Kidney (tissue), 14 donors: ENCODE results near the gene HIP1R. TPM values are rescaled to one million over a fixed set of nuclear protein-coding genes. Genes with fewer than 3 reads are reported as not detected.

Experiments
- DNase-seq, 5 donors: peaks; one replicate each; pipeline ENCODE4 v3.0.0-alpha.2; 2013 to 2020
- FAIRE-seq: peaks from 2 replicates; lab custom pipeline; 2012; peaks lifted over from hg19 to GRCh38; lab: Jason Lieb, UNC
- H3K27ac ChIP-seq, 2 donors: one replicate each; pipeline ENCODE4 v1.7.0; 2013; ENCODE audit warnings: low read depth in 2 of 2, low read length in 2 of 2, inconsistent platforms in 1 of 2
- H3K27me3 ChIP-seq: one replicate; pipeline ENCODE4 v1.7.1; 2013; ENCODE audit warnings: low read length, inconsistent platforms; ENCODE audit not compliant: control insufficient read depth, insufficient read depth
- H3K36me3 ChIP-seq, 3 donors: one replicate each; pipeline versions ENCODE4 v1.7.0 to v1.7.1; 2013; ENCODE audit warnings: low read length in 3 of 3, control low read depth in 1 of 3, inconsistent platforms in 1 of 3; ENCODE audit not compliant: insufficient read depth in 3 of 3, control insufficient read depth in 2 of 3
- H3K4me1 ChIP-seq, 3 donors: one replicate each; pipeline versions ENCODE4 v1.7.0 to v1.7.1; 2013; ENCODE audit warnings: low read length in 3 of 3, inconsistent platforms in 1 of 3, low read depth in 1 of 3; ENCODE audit not compliant: control insufficient read depth in 2 of 3, insufficient read depth in 2 of 3
- H3K4me3 ChIP-seq, 3 donors: one replicate each; pipeline versions ENCODE4 v1.7.0 to v1.8.1; 2013; ENCODE audit warnings: low read length in 3 of 3, control low read depth in 1 of 3, inconsistent platforms in 1 of 3
- H3K9ac ChIP-seq, 3 donors: one replicate each; pipeline versions ENCODE4 v1.7.0 to v1.7.1; 2013; ENCODE audit warnings: low read length in 3 of 3, control low read depth in 1 of 3, inconsistent platforms in 1 of 3
- H3K9me3 ChIP-seq, 3 donors: one replicate each; pipeline versions ENCODE4 v1.7.0 to v1.7.1; 2013; ENCODE audit warnings: low read length in 3 of 3, control low read depth in 1 of 3, inconsistent platforms in 1 of 3; ENCODE audit not compliant: control insufficient read depth in 2 of 3, insufficient read depth in 1 of 3
- intact Hi-C: fragments of 100-400 bp; cut with DNase I; formaldehyde crosslinking; loops from one replicate; pipeline ENCODE4 v1.11.1; 2022
- polyA plus RNA-seq: library from polyadenylated mRNA; stranded (reverse); fragments of 350-450 nt; fragmentation: Illumina TruSeq; extraction: RNeasy Lipid Tissue Mini Kit (QIAGEN cat#74804); gene quantifications from one replicate; pipeline ENCODE4 v1.2.3, GENCODE V29; 2014; ENCODE audit warnings: low read depth, low replicate concordance; ENCODE audit not compliant: insufficient read depth
- total RNA-seq: library from RNA; stranded (reverse); fragmentation: NEBNext Ultra II Directional; extraction: Animal tissue kit (Norgen Biotek cat#: 25700); gene quantifications from one replicate; pipeline ENCODE4 v1.2.1, GENCODE V29; 2021
- TF ChIP-seq, protein P1 (sequence below): IDR thresholded peaks from 3 replicates; pipeline ENCODE4 v1.5.1; 2012; ENCODE audit warnings: mild to moderate bottlenecking, moderate library complexity, borderline replicate concordance; ENCODE audit not compliant: insufficient read depth; ENCODE audit errors: extremely low read depth
- donor health status: control.
- donor health status: control.
- donor health status: control.
- donor health status: control.
- donor health status: control.
- donor health status: DM: yes; HTN: yes; CAD: no.
- donor health status: Normal renal cell carcinoma (clear cell type).

Gene HIP1R
- total and polyA plus RNA-seq, 2 donors from 2014 or later: 39.4 to 87.8 TPM

DNA sequence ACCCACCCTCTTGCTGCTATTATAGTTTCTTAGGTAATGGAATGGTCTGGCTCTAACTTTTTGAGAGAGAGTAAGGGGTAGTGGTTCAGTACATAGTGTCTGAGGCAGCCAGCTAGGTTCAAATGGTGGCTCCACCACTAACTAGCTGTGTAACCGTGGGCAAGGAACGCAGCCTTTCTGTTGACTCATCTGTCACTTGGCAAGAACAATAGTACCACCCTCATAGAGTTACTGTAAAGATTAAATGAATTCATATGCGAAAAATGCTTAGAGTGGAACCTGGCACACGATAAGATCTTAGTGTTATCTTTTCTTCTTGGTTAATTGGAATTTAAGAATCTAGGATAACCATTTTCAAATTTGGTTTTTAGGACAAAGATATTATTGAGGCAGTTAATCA, 46.9 kb upstream of the HIP1R start:
- no peaks in the 10 kb centered on the region for H3K4me1 ChIP-seq
- FAIRE-seq: no peak
- TF ChIP-seq, protein P1, sequence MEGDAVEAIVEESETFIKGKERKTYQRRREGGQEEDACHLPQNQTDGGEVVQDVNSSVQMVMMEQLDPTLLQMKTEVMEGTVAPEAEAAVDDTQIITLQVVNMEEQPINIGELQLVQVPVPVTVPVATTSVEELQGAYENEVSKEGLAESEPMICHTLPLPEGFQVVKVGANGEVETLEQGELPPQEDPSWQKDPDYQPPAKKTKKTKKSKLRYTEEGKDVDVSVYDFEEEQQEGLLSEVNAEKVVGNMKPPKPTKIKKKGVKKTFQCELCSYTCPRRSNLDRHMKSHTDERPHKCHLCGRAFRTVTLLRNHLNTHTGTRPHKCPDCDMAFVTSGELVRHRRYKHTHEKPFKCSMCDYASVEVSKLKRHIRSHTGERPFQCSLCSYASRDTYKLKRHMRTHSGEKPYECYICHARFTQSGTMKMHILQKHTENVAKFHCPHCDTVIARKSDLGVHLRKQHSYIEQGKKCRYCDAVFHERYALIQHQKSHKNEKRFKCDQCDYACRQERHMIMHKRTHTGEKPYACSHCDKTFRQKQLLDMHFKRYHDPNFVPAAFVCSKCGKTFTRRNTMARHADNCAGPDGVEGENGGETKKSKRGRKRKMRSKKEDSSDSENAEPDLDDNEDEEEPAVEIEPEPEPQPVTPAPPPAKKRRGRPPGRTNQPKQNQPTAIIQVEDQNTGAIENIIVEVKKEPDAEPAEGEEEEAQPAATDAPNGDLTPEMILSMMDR: no peak
- intact Hi-C loops: no loop called here
- no peaks in the 10 kb centered on the region for H3K27me3 ChIP-seq
- H3K4me3 ChIP-seq: no peak overlapping the region
- no peaks in the 10 kb centered on the region for H3K9me3 ChIP-seq
- no peak overlapping the region for H3K9ac ChIP-seq
- H3K36me3 ChIP-seq: no peaks in the 10 kb centered on the region
- no peak for DNase-seq
- H3K27ac ChIP-seq: no peak overlapping the region

DNA sequence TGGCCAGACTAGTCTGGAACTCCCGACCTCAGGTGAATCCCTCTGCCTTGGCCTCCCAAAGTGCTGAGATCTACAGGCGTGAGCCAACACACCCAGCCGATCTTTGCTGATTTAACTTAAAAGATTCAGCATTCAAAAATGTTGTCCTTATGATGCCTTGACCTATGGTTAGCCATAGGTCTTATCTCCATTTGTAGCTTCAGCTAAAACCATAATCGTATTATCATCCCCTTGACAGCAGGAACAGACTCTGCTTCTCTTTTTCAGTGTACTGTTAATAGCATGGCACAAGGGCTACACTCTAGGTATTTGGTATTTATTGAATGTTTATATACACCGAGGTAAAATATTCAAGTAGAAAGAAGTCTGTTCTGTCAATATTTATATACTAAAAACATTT, 45.6 kb upstream of the HIP1R start:
- no peak for FAIRE-seq
- no peak overlapping the region for H3K9ac ChIP-seq
- no peaks in the 10 kb centered on the region for H3K36me3 ChIP-seq
- TF ChIP-seq, protein P1: no peak
- no peaks in the 10 kb centered on the region for H3K9me3 ChIP-seq
- intact Hi-C loops: loop anchor here (10.0 kb wide), 1 partner anchor 165 kb away; no protein-coding TSS in a partner anchor
- no peaks in the 10 kb centered on the region for H3K27me3 ChIP-seq
- no peak overlapping the region for H3K4me3 ChIP-seq
- peaks cover 0 to 4% (median 0%) of the 10 kb centered on the region in 3 donors for H3K4me1 ChIP-seq
- no peak for DNase-seq
- H3K27ac ChIP-seq: no peak overlapping the region

DNA sequence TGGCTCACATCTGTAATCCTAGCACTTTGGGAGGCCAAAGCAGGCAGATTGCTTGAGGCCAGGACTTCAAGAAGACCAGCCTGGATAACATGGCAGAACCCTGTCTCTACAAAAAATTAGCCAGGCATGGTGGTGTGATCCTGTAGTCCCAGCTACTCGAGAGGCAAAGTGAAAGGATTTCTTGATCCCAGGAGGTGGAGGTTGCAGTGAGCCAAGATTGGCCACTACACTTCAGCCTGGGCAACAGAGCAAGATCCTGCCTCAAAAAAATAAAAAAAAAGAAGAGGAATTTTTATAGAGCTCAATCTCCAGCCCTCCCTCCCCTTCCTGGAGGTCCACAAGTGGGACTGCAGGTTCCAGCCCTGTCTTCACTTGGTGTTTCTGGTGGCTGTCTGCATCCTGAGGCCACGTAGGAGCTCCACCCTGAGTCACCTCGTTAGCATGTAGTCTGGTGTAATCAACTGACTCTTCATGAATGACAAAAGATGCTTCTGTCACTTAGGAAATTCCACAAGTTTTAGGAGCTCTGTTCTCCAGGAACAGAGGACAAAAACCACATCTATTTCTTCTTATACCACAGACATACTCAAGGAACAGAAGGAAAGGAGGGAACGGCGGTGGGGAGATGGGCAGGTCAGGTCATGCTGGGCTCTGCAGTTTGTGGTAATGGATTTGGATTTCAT, 44.7 kb upstream of the HIP1R start:
- Histone ChIP-seq H3K9me3 (no peaks in the 10 kb centered on the region), H3K9ac (no peak overlapping the region), H3K27me3 (no peaks in the 10 kb centered on the region), H3K27ac (no peak overlapping the region), H3K4me3 (no peak overlapping the region), H3K4me1 (peaks cover 0 to 4% (median 0%) of the 10 kb centered on the region in 3 donors), H3K36me3 (no peaks in the 10 kb centered on the region)
- no peak for DNase-seq
- intact Hi-C loops: loop anchor here (10.0 kb wide), 1 partner anchor 164 kb away; no protein-coding TSS in a partner anchor
- TF ChIP-seq, protein P1: no peak
- no peak for FAIRE-seq
